Astrocyte (in vitro differentiated cells and primary cell): ENCODE results near the gene C5orf34. TPM values are rescaled to one million over a fixed set of nuclear protein-coding genes. Genes with fewer than 3 reads are reported as not detected.
"Not testable (repeated sequence)": the region's sequence is repeated elsewhere in the genome, so short reads cannot be mapped to it uniquely, and the experiment has no call there.

ENCODE experiments used
- DNase-seq: peaks from one replicate; pipeline ENCODE4 v3.0.0-alpha.2; 2010; ENCODE audit warnings: low read depth
- FAIRE-seq: peaks from 2 replicates; lab custom pipeline; 2011; peaks lifted over from hg19 to GRCh38; lab: Jason Lieb, UNC
- H2AFZ ChIP-seq: 2 replicates; pipeline ENCODE4 v1.6.0; 2012; ENCODE audit warnings: low read depth, low read length, inconsistent platforms
- H3K27ac ChIP-seq: 2 replicates; pipeline ENCODE4 v1.5.1; 2011; ENCODE audit warnings: low read depth, low read length, inconsistent platforms
- H3K27me3 ChIP-seq: 2 replicates; pipeline ENCODE4 v1.6.0; 2011; ENCODE audit warnings: low read length, inconsistent platforms; ENCODE audit not compliant: insufficient read depth
- H3K36me3 ChIP-seq: 2 replicates; pipeline ENCODE4 v1.5.1; 2011; ENCODE audit warnings: low read length, inconsistent platforms; ENCODE audit not compliant: insufficient read depth
- H3K4me1 ChIP-seq: 2 replicates; pipeline ENCODE4 v1.5.1; 2011; ENCODE audit warnings: low read length, inconsistent platforms; ENCODE audit not compliant: insufficient read depth
- H3K4me2 ChIP-seq: 2 replicates; pipeline ENCODE4 v1.6.0; 2012; ENCODE audit warnings: low read length, inconsistent platforms
- H3K4me3 ChIP-seq: 2 replicates; pipeline ENCODE4 v1.5.1; 2011; ENCODE audit warnings: low read depth, mild to moderate bottlenecking, low read length, inconsistent platforms; ENCODE audit not compliant: insufficient read depth
- H3K79me2 ChIP-seq: 2 replicates; pipeline ENCODE4 v1.6.0; 2012; ENCODE audit warnings: mild to moderate bottlenecking, low read length, inconsistent platforms; ENCODE audit not compliant: insufficient read depth
- H3K9ac ChIP-seq: 2 replicates; pipeline ENCODE4 v1.6.0; 2012; ENCODE audit warnings: mild to moderate bottlenecking, low read length, inconsistent platforms
- H3K9me3 ChIP-seq: 2 replicates; pipeline ENCODE4 v1.5.1; 2012; ENCODE audit warnings: low read depth, mild to moderate bottlenecking, low read length, inconsistent platforms; ENCODE audit not compliant: insufficient read depth
- H4K20me1 ChIP-seq: 2 replicates; pipeline ENCODE4 v1.6.0; 2012; ENCODE audit warnings: low read length, inconsistent platforms; ENCODE audit not compliant: insufficient read depth
- H3K27ac Mint-ChIP-seq: one replicate; pipeline ENCODE4 v1.8.0; 2021; ENCODE audit warnings: mild to moderate bottlenecking, mixed read lengths; ENCODE audit not compliant: unreplicated experiment
- H3K27me3 Mint-ChIP-seq: one replicate; pipeline ENCODE4 v1.8.0; 2021; ENCODE audit warnings: low read depth, mixed read lengths; ENCODE audit not compliant: unreplicated experiment
- H3K36me3 Mint-ChIP-seq: one replicate; pipeline ENCODE4 v1.8.0; 2021; ENCODE audit warnings: low read depth, mixed read lengths; ENCODE audit not compliant: unreplicated experiment
- H3K4me1 Mint-ChIP-seq: one replicate; pipeline ENCODE4 v1.8.0; 2021; ENCODE audit warnings: low read depth, mixed read lengths; ENCODE audit not compliant: unreplicated experiment
- H3K4me3 Mint-ChIP-seq: one replicate; pipeline ENCODE4 v1.8.0; 2021; ENCODE audit warnings: mild to moderate bottlenecking, moderate library complexity, mixed read lengths; ENCODE audit not compliant: unreplicated experiment
- H3K9me3 Mint-ChIP-seq: one replicate; pipeline ENCODE4 v1.8.0; 2021; ENCODE audit warnings: mild to moderate bottlenecking, mixed read lengths; ENCODE audit not compliant: unreplicated experiment
- CTCF ChIP-seq: IDR thresholded peaks from 2 replicates; pipeline ENCODE4 v1.5.1; 2011; ENCODE audit warnings: low read depth, mild to moderate bottlenecking, inconsistent platforms, low read length, moderate library complexity; ENCODE audit not compliant: insufficient read depth
- EZH2 ChIP-seq: IDR thresholded peaks from 2 replicates; pipeline ENCODE4 v1.6.1; 2012; ENCODE audit warnings: mild to moderate bottlenecking, low read length, inconsistent platforms; ENCODE audit not compliant: insufficient read depth
- total RNA-seq: library from RNA; stranded (reverse); gene quantifications from 2 replicates; pipeline ENCODE4 v1.2.1, GENCODE V29; 2021

The C5orf34 gene
- total RNA-seq, 1 donor from 2014 or later = 3.3 TPM

GRCh38 chr5:43461066-43461465, 53.9 kb downstream of the C5orf34 start:
- Histone ChIP-seq H3K36me3 (no peaks in the 10 kb centered on the region), H2AFZ (no peak overlapping the region), H3K9ac (no peak overlapping the region), H3K27ac (no peak overlapping the region), H3K4me1 (no peaks in the 10 kb centered on the region), H3K4me2 (no peak overlapping the region), H4K20me1 (no peaks in the 10 kb centered on the region), H3K4me3 (no peak overlapping the region), H3K9me3 (no peaks in the 10 kb centered on the region), H3K27me3 (no peaks in the 10 kb centered on the region), H3K79me2 (peaks cover 15% of the 10 kb centered on the region)
- Mint-ChIP-seq H3K27me3 (no peaks in the 10 kb centered on the region), H3K36me3 (peaks cover 18% of the 10 kb centered on the region), H3K9me3 (peaks cover 8% of the 10 kb centered on the region), H3K4me1 (no peaks in the 10 kb centered on the region), H3K27ac (no peak overlapping the region), H3K4me3 (no peak overlapping the region)
- TF ChIP-seq EZH2 (no peak), CTCF (no peak)
- no peak for DNase-seq
- FAIRE-seq = no peak

GRCh38 chr5:43456556-43456955, 58.4 kb downstream of the C5orf34 start:
- Mint-ChIP-seq H3K9me3 (peaks cover 5% of the 10 kb centered on the region), H3K4me1 (no peaks in the 10 kb centered on the region), H3K27me3 (no peaks in the 10 kb centered on the region), H3K4me3 (no peak overlapping the region), H3K27ac (no peak overlapping the region), H3K36me3 (peaks cover 24% of the 10 kb centered on the region)
- Histone ChIP-seq H3K4me1 (no peaks in the 10 kb centered on the region), H3K4me3 (no peak overlapping the region), H3K36me3 (peaks cover 3% of the 10 kb centered on the region), H3K9me3 (no peaks in the 10 kb centered on the region), H3K27ac (no peak overlapping the region), H4K20me1 (no peaks in the 10 kb centered on the region), H2AFZ (no peak overlapping the region), H3K9ac (no peak overlapping the region), H3K79me2 (peaks cover 8% of the 10 kb centered on the region), H3K4me2 (no peak overlapping the region), H3K27me3 (no peaks in the 10 kb centered on the region)
- TF ChIP-seq EZH2 = no peak
- TF ChIP-seq CTCF = no peak
- no peak for FAIRE-seq
- no peak for DNase-seq

- not testable (repeated sequence) for H3K9ac ChIP-seq, DNase-seq, H3K27me3 Mint-ChIP-seq, H3K4me3 Mint-ChIP-seq, H4K20me1 ChIP-seq, H3K27me3 ChIP-seq, H3K4me1 ChIP-seq, H3K27ac ChIP-seq, H3K36me3 ChIP-seq, H3K4me3 ChIP-seq, H3K4me2 ChIP-seq, H3K79me2 ChIP-seq, H3K9me3 ChIP-seq, H3K4me1 Mint-ChIP-seq, FAIRE-seq, H2AFZ ChIP-seq, H3K27ac Mint-ChIP-seq
- H3K9me3 Mint-ChIP-seq = peaks cover 27% of the 10 kb centered on the region
- peaks cover 26% of the 10 kb centered on the region for H3K36me3 Mint-ChIP-seq
Observed at GRCh38 chr5:43441575-43441974, 73.4 kb downstream of the C5orf34 start.
